GM12891 (cell line): ENCODE measurements around the gene UBE2K.

Source experiments
- PAX5 ChIP-seq: IDR thresholded peaks from 2 replicates; pipeline ENCODE4 v1.6.1; 2011; ENCODE audit warnings: low read length, moderate library complexity, mild to moderate bottlenecking; ENCODE audit not compliant: insufficient read depth, severe bottlenecking
- POLR2A ChIP-seq: IDR thresholded peaks from 2 replicates; pipeline ENCODE4 v1.6.1; 2011; ENCODE audit warnings: low read depth, low read length, control low read depth
- POLR2AphosphoS5 ChIP-seq: IDR thresholded peaks from 2 replicates; pipeline ENCODE4 v1.6.1; 2011; ENCODE audit warnings: low read depth, low read length, control low read depth
- SPI1 ChIP-seq: IDR thresholded peaks from 2 replicates; pipeline ENCODE4 v1.6.1; 2011; ENCODE audit warnings: low read depth, low read length, control low read depth
- TAF1 ChIP-seq: IDR thresholded peaks from 2 replicates; pipeline ENCODE4 v1.6.1; 2011; ENCODE audit warnings: low read depth, low read length, control low read depth

GRCh38 chr4:39745920-39746319 lies 48.0 kb downstream of the UBE2K start:
- no peak for TF ChIP-seq POLR2A
- no peak for TF ChIP-seq POLR2AphosphoS5
- TF ChIP-seq TAF1, result no peak
- TF ChIP-seq SPI1, result no peak
- no peak for TF ChIP-seq PAX5
